ENCODE measurements around the gene GCH1.

- TF ChIP-seq EP300 (IDR thresholded peaks at IDR 0.05) = no peak
- TF ChIP-seq, protein P1, sequence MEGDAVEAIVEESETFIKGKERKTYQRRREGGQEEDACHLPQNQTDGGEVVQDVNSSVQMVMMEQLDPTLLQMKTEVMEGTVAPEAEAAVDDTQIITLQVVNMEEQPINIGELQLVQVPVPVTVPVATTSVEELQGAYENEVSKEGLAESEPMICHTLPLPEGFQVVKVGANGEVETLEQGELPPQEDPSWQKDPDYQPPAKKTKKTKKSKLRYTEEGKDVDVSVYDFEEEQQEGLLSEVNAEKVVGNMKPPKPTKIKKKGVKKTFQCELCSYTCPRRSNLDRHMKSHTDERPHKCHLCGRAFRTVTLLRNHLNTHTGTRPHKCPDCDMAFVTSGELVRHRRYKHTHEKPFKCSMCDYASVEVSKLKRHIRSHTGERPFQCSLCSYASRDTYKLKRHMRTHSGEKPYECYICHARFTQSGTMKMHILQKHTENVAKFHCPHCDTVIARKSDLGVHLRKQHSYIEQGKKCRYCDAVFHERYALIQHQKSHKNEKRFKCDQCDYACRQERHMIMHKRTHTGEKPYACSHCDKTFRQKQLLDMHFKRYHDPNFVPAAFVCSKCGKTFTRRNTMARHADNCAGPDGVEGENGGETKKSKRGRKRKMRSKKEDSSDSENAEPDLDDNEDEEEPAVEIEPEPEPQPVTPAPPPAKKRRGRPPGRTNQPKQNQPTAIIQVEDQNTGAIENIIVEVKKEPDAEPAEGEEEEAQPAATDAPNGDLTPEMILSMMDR (IDR thresholded peaks at IDR 0.05) = no peak
These were observed 46.5 kb downstream of the GCH1 start for GRCh38 chr14:54856152-54856551.

Measured in tibial nerve (tissue), 4 donors.